HUDEP-2 (cell line): ENCODE measurements around the gene DEXI.
"Not testable (repeated sequence)": the region's sequence is repeated elsewhere in the genome, so short reads cannot be mapped to it uniquely, and the experiment has no call there.

ENCODE experiments used
- DNase-seq, 76 experiments: peaks; one replicate each; lab custom pipeline; 2025; ENCODE audit not compliant: unreplicated experiment in 76 of 76; lab: John Stamatoyannopoulos, UW

Gene DEXI

DNA sequence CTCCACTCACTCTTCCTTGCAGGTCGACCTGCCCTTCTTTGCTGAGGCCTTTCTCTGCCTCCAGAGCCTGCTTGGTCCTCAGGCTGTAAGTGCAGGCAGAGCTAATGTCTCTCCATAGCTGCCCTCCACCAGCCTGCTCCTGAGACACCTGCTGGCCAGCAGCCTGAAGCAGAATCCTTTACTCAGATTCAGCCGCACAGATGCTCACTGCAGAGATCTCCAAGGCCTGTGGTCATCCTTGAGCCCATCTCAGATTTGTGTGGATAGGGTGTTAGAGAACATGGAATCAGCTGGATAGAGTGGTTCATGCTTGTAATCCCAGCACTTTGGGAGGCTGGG, 11.5 kb downstream of the DEXI start:
- DNase-seq: no peak

DNA sequence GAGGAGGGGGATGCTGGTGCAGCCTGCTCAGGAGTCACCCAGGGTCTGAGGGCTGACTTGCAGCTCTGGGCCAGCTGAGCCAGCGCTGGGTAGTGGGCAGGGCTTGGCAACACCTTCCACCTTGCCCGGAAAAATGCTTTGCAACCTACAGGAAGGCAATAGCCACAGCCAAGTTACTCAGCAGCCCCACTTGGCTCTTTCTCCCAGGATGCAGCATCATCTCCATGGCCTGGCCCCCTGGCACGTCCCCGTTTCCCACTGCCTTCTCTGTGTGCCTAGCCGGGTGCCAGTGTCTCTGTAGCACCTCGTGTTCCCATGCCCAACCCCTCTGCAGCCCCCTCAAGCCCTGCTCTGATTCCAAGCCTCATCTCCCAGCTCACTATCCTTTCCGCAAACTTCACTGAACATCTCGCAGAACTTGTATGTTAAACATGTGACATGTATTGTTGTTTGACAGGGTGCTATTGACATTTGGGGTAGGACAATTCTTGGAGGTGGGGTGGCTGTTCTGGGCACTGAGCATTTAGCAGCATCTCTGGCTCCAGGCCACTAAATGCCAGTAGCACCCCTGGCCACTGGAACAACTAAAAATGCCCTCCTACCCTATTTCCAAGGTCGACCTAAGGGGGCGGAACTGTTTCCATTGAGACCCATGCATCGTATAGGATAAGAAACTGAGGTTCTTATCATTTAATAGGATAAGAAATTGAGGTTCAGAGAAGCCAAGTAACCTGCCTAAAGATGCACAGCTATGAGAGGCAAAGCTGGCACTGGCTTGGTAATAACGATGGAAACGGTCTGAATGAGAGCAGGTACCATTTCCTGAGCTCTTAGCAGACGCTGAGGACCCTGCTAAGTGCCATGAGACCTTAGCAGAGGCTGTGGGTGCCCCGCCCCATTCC, 12.2 kb downstream of the DEXI start:
- no peak for DNase-seq

DNA sequence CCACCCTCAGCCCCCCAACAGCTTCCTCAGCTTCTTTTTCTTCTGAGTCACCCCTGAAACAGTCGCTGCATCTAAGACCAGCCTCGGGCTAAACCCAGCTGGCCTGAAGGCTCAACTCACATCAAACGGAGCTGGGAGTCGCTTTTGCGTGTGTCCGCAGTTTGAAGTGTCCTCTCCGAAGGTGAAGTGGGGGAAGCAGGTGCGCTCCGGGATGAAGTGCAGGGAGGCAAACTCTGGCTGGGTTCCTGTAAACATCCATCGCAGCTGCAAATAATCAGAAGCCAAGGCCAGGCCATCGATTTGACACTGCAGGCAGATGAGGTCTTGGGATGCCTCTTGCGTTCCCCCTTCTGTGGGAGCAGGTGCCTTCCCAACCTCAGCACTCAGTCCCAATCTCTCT, 13.2 kb downstream of the DEXI start:
- DNase-seq: not testable (repeated sequence)

DNA sequence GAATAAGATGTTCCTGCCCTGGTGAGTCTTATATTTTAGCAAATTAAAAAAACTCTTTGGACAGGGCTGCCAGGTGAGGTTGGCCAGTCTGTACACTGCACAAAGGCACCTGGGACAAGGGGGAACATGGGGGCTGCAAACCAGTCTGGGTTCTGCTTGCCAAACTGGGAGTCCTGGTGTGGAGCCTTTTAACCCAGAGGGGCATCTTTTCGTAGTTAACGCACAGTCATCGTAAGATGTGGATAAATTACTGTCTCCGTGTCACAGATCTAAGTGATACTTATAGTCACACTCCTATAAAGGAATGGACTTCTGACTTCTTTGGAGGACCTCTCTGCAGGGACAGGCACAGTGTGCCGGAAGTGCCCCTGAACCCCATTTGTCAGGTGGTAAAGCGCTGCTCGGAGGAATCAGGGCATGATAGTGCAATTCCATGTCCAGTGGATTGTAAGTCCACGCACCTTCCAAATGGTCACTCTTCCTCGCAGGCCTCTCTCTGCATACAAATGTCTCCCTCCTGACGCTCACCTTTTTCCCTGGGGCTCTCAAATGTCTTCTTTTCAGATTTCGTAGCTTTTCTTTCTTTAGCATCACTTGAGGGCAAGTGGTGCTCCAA, 14.7 kb downstream of the DEXI start:
- no peak for DNase-seq

DNA sequence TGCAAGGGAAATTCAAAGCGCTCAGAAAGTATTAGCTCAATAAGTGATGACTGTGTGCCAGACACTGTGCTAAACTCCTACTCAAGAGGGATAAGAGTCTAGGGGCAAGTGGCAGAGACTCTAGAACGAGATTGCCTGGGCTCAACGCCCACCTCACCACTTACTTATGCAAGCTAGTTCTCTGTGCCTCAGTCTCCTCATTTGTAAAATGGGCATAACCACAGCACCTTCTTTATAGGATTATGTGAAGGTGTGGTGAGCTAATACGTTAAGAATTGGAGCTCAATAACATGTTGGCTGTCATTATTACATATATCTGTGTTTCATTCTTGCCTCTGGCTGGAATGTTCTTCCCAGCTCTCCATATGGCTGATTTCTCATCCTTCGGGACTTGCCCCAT, 15.4 kb downstream of the DEXI start:
- DNase-seq: no peak

DNA sequence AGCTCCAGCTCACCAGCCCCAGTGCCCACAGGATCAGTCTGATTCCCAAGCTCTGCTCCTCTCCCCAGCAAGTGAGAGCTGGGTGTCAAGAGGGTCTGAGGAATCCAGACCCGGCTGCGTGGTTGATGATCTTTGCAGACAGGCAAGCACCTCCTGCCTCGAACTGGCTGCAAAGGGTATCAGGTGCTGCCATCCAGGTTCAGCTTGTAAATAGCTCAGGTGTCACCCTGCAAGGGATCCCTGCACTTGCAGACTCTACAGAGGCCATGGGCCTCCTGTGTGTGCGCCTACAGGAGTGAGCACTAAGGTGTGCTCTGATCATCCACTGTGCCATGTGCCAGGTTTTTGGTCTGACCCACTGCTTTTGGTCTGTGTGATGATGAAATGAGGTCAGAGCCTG, 16.2 kb downstream of the DEXI start:
- DNase-seq: no peak

DNA sequence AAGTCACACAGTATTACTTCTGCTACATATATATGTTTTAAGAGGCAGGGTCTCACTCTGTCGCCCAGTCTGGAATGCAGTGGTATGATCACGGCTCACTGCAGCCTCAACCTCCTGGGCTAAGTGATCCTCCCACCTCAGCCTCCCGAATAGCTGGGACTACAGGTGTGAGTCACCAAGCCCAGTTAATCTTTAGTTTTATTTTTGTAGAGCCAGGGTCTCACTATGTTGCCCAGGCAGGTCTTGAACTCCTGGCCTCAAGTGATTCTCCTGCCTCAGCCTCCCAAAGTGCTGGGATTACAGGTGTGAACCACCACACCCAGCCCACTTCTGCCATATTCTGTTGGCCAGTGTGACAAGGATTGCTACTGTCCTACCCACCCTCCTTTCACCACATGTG, 17.0 kb downstream of the DEXI start:
- DNase-seq: not testable (repeated sequence)

DNA sequence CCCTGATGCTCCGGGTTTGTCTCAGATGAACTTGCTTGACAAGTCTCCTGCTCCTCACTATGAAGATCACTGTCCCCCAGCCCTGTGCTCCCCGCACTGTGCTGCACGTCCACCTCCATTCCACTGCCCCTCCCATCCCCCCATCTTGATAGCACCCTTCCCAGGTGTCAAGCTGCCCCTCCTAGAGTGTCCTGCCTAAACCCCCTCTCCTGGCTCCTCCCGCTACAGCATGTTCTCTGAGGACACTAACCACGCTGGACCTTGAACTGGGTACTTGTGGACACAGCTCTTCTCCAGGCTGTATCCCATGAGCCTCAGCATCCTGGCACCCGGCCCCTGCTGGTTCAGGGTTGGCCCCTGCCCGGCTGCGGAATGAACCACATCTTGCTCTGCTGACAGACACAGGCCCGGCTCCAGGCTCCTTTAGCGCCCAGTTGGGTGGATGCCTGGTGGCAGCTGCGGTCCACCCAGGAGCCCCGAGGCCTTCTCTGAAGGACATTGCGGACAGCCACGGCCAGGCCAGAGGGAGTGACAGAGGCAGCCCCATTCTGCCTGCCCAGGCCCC, 18.5 kb downstream of the DEXI start:
- no peak for DNase-seq

DNA sequence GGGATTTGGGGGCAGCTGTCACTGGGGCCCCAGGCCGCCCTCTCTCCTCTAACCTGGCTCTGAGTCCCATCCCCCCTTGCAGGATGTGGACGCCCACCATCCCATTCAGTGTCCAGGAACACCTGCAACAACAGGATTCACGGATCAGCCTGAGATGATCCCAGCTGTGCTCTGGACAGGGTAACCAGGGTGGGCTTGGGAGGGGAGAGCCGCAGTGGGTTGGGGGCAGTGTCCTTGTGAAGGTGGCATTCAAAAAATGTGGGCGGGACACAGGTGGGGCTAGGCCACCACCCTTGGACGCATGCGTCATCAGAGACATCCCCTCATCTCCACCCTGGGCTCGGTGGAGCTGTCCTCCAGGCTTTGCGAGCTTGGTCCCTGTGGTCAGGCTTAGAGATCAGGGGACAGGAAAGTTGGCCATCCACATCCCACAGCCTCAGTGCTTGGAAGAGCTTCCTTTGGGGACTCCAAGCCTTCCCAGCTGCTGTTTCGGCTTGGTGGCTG, 19.1 kb downstream of the DEXI start:
- DNase-seq: no peak

DNA sequence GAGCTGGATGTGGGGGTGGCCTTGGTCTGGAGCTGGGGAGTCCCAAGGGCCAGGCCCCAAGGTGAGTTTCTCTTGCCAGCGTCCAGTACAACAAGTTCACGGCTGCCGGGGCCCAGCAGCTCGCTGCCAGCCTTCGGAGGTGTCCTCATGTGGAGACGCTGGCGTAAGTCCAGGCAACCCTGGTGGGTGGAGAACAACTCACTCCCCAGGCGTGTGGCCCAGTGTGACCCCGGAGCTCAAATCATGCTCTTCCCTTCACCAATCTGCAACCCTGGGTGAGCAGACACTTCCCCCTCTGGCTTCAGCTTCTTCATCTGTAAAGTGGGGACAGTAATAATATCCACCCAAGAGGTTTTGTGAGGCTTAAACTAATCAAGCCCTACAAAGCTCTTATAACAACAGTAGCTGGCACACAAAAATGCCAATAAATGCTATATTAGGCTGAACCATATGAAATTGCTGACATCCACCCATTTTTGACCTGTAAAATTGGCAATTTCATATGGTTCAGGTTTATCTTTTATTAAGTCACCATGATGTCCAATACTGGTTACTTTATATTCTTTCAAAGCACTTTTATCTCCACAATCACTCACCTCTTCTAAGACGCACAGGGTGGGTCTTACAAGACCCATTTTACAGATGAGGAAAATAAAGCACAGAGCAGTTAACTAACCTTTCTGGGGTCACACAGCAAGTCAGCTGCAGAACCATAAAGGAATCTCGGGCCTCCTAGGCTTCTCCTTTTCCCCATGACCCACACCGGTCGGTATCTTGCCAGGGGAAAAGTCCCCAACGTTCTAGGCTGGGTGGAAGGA, 19.7 kb downstream of the DEXI start:
- peak in 54 of 76 experiments; percentile 7 to 75 (median 45) for DNase-seq

DNA sequence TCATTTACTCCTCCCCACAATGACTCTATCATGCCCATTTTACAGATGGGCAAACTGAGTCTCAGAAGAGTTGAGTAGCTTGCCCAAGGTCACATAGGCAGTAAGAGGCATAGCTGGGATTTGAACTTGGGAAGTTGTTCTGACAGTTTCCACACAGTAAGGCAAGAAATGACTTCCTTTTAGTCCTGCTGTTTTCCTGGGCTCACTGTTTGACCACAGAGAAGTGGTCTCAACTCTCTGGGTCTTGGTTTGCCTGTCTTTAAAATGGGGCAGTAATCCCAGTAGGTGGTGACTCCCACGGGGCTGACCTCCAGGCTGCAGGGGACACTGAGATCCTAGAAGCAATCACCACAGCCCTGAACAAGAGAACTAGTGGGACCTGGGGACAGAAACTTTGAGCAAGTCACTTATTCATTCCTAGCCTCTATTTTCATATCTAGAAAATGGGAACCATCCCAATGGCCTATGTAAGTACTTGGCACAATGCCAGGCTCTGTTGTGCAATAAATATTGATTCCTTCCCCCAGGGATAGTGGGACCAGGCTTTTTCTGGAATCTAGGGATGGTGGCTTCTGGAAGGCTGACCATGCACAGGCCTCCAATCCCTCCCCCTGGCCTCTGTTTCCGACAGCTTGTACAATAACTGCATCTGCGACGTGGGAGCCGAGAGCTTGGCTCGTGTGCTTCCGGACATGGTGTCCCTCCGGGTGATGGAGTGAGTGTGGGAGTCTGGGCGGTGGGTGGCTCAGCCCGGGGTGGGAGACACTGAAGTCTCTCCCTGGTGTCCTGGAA, 20.5 kb downstream of the DEXI start:
- no peak for DNase-seq

DNA sequence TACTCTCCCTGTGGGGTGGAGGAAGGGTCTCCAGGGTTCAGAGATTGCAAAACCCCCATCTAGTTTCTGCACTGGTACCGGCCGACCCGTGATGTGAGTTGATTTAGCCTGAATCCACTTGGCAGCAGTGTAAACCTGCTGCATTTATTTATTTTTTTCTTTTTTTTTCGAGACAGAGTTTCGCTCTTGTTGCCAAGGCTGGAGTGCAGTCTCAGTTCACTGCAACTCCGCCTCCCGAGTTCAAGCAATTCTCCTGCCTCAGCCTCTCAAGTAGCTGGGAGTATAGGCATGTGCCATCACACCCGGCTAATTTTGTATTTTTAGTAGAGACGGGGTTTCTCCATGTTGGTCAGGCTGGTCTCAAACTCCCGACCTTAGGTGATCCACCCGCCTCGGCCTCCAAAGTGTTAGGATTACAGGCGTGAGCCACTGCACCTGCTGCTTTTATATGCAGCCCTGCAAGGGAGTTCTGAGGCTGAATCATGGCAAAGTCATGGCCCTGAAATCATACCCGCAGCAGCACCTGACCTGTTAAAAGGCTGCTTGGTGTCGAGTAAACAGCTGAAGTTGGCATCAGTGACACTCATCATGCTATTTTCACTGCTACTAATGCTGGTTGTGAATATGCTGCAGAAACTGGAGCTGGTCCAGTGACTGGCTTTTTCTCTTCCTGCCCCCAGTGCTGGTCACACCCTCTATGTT, 21.4 kb downstream of the DEXI start:
- no peak for DNase-seq

DNA sequence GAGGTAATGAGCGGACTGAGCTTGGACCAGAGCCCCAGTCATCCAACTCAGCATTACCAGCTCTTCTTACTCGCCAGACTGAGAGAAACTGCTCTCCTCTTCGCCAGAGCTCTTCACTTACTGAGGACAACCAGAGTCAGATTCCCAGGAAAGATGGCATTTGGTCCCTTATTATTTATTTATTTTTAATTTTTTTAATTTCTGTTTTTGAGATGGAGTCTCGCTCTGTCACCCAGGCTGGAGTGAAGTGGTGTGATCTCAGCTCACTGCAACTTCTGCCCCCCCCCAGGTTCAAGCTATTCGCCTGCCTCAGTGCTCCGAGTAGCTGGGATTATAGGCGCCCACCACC, 23.3 kb downstream of the DEXI start:
- no peak for DNase-seq

DNA sequence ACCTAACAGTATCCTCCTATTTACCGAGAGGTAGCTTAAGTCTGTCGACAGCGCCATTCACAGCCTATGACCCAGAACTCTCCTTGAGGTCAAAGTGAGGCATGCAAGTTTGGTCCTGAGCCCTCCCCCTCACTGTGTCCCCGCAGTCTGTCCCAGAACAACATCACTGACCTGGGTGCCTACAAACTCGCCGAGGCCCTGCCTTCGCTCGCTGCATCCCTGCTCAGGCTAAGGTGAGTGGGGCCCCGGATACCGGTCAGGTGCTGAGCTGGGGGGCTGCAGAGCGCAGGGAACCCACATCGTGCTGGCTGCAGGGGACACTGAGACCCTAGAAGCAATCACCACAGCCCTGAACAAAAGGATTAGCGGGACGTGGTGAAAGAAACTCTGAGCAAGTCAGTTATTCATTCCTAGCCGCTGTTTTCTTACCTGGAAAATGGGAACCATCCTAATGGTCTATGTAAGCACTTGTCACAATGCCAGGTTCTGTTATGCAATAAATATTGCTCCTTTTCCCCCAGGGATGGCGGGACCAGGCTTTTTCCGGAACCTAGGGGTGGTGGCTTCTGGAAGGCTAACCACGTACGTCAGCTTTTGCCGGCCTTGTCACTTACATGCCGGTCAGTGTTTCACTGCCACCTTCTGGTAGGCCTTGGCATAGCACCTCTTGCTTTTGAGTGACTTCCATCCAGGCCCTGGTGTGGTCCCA, 23.8 kb downstream of the DEXI start:
- DNase-seq: peak in 72 of 76 experiments; percentile 27 to 90 (median 74)

DNA sequence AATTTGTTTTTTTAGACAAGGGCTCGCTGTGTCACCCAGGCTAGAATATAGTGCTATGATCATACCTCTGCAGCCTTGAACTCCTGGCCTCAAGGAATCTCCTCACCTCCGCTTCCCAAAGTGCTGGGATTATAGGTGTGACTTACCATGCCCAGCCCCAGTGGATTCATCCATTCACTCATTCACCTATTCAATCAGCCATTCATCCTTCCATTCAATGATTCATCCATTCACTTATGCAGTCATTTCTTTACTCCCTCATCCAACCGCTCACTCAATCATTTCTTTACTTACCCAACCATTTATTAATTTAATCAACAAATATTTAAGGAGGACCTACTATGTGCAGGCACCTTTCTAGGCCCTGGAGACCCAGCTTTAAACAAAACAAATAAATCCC, 25.7 kb downstream of the DEXI start:
- DNase-seq: no peak

DNA sequence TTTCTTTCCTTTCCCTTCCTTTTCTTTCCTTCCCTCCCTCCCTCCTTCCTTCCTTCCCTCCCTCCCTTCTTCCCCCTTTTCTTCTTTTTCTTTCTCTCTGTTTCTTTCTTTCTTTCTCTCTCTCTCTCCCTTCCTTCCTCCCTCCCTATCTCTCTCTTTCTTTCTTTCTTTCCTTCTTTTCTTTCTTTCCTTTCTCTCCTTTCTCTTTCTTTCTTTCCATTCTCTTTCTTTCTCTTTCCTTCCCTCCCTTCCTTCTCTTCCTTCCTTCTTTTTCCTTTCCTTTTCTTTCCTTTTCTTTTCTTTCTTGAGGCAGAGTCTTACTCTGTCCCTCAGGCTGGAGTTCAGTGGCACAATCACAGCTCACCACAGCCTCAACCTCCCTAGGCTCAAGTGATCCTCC, 31.0 kb downstream of the DEXI start:
- no peak for DNase-seq

DNA sequence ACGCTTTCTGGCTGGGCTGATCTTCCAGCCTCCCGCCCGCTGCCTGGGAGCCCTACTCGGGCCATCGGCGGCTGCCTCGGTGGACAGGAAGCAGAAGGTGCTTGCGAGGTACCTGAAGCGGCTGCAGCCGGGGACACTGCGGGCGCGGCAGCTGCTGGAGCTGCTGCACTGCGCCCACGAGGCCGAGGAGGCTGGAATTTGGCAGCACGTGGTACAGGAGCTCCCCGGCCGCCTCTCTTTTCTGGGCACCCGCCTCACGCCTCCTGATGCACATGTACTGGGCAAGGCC, 34.6 kb downstream of the DEXI start:
- DNase-seq: no peak

DNA sequence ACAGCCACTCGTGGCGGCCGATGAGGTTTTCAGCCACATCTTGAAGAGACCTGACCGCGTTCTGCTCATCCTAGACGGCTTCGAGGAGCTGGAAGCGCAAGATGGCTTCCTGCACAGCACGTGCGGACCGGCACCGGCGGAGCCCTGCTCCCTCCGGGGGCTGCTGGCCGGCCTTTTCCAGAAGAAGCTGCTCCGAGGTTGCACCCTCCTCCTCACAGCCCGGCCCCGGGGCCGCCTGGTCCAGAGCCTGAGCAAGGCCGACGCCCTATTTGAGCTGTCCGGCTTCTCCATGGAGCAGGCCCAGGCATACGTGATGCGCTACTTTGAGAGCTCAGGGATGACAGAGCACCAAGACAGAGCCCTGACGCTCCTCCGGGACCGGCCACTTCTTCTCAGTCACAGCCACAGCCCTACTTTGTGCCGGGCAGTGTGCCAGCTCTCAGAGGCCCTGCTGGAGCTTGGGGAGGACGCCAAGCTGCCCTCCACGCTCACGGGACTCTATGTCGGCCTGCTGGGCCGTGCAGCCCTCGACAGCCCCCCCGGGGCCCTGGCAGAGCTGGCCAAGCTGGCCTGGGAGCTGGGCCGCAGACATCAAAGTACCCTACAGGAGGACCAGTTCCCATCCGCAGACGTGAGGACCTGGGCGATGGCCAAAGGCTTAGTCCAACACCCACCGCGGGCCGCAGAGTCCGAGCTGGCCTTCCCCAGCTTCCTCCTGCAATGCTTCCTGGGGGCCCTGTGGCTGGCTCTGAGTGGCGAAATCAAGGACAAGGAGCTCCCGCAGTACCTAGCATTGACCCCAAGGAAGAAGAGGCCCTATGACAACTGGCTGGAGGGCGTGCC, 35.1 kb downstream of the DEXI start:
- DNase-seq: peak in 3 of 76 experiments; percentile 4 to 30 (median 16)
